SK-MEL-5 (cell line): ENCODE results near the gene IRF7. TPM values are rescaled to one million over a fixed set of nuclear protein-coding genes. Genes with fewer than 3 reads are reported as not detected.

Source experiments
- DNase-seq: peaks from one replicate; pipeline ENCODE4 v3.0.0-alpha.2; 2016; ENCODE audit warnings: low read depth, low spot score
- in situ Hi-C: cut with HindIII; loops from 2 replicates; pipeline ENCODE4 v1.10.0; 2016; ENCODE audit warnings: low sequenced_read_pairs, high pct_unique_total_duplicates, low pct_unique_long_range_greater_than_20kb
- total RNA-seq: library from RNA; depleted of rRNA; stranded (reverse); fragments of >200 nt; shearing (Covaris generic); gene quantifications from 2 replicates; pipeline ENCODE4 v1.2.3, GENCODE V29; 2014

Gene IRF7
- total RNA-seq, 1 experiment from 2014 or later = 3.7 TPM

- in situ Hi-C loops = no loop called here
- no peak for DNase-seq
Measured at GRCh38 chr11:598005-598680, 17.6 kb downstream of the IRF7 start.

GRCh38 chr11:597166-597725 lies 18.5 kb downstream of the IRF7 start:
- in situ Hi-C loops = no loop called here
- DNase-seq = no peak

DNA sequence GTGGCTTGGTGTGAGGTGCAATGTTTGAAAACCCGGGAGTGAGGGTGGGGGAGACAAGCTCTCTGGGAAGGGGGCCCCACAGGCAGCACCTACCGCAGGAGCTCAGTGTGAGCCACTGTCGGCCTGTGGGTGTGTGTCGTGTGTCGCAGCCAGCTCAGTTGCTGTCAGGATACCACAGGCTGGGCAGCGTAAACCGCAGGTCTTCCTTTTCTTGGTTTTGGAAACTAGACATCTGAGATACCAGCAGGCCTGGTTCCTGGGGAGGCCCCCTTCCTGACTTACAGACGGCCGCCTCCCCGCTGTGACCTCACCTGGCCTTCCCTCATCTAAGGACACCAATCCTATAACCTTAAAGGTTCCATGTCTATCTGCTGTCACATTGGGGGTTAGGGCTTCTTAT lies 19.4 kb downstream of the IRF7 start:
- in situ Hi-C loops = no loop called here
- DNase-seq = no peak

GRCh38 chr11:595400-595799 lies 20.4 kb downstream of the IRF7 start:
- DNase-seq = no peak
- in situ Hi-C loops = no loop called here

GRCh38 chr11:593347-593746 lies 22.4 kb downstream of the IRF7 start:
- no peak for DNase-seq
- in situ Hi-C loops = no loop called here

DNA sequence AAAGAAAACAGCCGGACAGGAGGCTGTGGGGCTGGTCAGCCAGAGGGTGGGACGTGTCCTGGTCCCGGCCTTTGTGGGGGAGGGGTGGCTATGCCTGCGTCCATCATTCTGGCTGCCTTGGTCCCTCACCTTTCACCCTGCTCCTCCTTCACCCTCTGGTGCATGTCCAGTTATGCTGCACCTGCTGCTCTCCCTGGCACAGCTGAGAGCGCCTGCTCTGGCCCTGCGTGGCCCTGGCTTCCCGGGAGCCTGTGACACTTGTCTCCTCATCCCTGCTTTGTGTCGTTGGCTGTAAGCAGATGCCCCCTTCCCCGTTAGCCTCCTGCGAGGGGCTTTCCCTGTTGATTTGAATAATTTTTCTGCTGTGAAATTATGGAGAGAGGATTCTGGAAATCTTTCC lies 22.8 kb downstream of the IRF7 start:
- in situ Hi-C loops = no loop called here
- DNase-seq = no peak

DNA sequence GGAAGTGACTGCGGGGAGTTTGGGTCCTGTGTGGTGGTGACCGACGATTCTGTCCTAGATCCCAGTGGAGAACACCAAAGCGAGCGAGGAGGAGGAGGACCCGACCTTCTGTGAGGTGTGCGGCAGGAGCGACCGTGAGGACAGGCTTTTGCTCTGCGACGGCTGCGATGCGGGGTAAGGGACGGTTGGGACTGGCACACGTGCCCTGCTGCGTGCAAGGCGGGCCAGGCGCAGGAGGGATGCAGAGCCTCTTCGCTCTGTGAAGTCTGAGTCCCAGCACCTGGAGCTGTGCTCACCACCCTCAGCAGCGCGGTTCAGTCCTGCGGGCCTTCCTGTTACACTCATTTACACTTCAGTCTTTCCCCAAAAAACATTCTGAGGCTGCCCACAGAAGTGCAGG lies 23.2 kb downstream of the IRF7 start:
- in situ Hi-C loops = no loop called here
- DNase-seq = no peak

DNA sequence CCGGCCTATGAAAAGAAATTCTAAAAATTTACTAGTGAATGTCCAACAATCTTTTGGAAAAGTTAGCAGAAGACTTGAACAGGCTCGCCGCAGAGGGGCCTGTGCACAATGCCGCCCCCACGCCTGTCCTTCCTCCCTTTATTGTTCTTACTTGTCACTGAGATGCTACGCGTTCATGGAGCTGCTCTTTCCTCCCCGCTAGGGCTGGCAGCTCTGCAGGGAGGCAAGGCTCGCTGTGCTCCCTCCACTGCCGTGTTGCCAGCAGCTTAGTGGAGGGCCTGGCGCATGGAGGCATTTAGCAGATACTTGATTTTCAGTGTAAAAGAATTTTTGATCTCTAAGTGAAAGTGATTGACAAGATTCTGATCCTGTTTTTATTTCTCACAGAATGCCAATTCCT lies 24.8 kb downstream of the IRF7 start:
- in situ Hi-C loops = no loop called here
- no peak for DNase-seq

DNA sequence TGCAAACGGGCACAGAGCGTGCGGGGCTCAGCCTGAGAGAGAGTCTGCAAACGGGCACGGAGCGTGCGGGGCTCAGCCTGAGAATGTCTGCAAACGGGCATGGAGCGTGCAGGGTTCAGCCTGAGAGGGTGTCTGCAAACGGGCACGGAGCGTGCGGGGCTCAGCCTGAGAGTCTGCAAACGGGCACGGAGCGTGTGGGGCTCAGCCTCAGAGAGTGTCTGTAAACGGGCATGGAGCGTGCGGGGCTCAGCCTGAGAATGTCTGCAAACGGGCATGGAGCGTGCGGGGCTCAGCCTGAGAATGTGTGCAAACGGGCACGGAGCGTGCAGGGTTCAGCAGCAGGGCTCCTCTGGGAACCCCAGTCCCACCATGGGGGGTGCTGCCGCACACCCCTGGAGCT lies 26.0 kb downstream of the IRF7 start:
- in situ Hi-C loops = no loop called here
- DNase-seq = no peak

- DNase-seq = no peak
Measured at GRCh38 chr11:587978-588380, 27.8 kb downstream of the IRF7 start.

GRCh38 chr11:587546-587945 lies 28.2 kb downstream of the IRF7 start:
- in situ Hi-C loops = no loop called here
- DNase-seq = no peak

More at GRCh38 chr11:587978-588380, 27.8 kb downstream of the IRF7 start:
- in situ Hi-C loops = no loop called here

DNA sequence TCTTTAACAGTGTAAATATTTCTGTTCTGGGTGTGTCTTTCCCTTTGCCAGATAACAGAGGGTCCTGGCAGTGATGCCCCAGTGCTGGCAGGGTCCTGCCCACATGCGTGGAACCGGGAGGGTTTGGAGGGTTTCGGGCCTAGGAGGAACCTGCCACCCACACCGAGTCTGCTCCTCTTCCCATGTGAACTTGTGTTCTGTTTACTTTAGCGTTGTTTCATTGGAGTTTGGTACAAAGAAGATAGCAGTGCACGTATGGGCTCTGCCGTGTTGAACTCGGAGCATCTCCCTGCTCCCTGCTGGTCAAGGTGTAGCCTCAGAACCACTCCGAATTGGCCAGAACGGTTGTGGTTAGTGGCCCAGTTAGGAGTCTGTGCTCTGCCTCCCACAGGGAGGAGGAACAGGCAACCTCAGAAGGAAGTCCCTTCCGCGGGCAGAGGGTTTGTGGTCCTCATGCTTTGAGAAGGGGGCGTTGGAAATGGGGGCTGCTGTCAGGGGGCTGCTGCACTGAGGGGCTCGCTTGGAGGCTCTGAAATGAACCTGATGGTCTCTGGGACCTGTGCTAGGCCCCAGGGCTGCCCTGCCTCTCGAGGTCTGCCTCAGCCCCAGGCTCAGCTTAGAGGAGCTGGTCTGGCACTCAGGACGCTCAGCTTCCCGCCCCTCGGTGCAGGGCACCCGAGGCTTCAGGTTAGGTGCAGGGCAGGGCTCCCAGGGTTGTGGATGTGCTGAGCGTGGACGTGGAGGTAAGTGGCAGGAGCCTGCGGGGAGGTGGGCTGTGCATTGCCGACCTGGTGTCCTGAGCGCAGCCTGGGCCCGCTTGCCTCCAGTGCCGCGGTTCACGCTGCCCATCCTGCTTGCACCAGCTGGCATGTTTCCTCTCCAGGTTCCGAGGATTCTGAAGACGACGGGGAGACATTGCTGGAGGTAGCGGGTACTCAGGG lies 29.1 kb downstream of the IRF7 start:
- in situ Hi-C loops = no loop called here

DNA sequence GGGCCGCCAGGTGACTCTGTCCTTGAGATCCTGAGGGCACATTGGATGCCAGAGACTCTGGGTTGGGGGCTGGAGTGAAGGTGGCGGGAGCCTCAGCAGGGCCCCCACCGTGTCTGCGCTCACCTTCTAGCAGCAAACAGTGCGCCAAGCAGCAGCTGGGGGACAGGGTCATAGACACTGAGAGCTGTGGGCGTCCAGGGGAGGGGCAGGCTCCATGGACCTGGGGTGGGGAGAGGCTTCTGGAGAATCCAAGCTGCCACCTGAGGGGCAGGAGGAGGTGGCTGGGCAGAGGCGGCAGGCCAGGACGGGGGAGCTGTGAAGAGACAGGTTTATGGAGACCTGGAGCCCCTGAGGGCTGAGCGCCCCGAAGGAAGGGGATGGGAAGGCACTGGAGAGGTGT lies 31.5 kb downstream of the IRF7 start:
- in situ Hi-C loops = no loop called here
- no peak for DNase-seq

More for the DNA sequence above, 29.1 kb downstream of the IRF7 start:
- no peak for DNase-seq

GRCh38 chr11:581752-582151 lies 34.0 kb downstream of the IRF7 start:
- DNase-seq = no peak
- in situ Hi-C loops = no loop called here

DNA sequence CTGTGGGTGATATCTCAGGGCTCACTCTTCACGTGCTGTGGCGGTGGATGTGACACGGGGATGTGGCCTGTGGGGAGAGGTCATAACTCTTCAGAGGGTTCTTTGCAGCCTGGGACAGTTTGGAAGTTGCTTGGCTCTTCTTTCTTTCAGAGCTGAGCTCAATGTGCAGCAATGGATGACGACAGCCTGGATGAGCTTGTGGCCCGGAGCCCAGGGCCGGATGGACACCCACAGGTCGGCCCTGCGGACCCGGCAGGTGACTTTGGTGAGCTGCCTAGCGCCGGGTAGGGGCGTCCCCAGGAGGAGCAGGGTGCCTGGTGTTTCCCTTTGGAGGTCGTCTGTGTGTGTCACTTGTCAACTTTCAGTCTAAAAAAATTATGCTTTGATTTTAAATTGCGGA lies 34.4 kb downstream of the IRF7 start:
- in situ Hi-C loops = no loop called here
- no peak for DNase-seq

DNA sequence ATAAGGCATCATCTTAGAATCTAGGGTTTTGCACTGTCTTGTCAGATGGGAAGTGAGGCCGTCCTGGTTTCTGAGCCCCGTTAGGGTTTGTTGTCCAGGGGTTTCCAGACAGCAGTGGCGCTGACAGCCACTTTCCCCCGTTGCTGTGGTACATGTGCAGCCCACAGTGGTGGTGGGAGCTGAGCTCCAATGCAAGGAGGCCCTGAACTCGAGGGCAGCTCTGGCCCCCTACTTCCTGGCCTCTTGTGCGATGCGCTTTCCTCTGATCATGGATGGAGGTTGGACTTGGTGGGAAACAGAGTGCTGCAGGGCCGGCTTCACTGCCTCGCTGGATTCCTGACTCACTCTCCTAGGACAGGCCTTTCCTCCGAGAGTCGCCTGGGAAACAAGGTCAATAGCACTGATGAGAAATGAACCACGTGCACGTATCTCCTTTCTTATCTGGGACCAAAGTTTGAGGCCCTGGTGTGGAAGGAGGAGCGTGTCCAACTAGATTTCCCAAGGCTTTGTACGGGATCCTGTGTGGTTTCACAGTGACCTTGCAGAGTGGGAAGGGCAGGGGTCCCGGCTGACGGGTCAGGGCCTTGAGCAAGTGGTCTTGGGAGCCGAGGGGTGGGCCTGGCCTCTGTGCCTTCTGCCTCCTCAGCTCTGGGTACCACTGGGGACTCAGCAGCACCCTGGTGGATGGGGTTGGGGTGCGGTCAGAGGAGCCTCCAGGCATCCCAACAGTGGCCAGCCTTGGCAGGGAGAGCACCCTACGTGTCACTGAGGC lies 35.7 kb downstream of the IRF7 start:
- in situ Hi-C loops = no loop called here
- no peak for DNase-seq

DNA sequence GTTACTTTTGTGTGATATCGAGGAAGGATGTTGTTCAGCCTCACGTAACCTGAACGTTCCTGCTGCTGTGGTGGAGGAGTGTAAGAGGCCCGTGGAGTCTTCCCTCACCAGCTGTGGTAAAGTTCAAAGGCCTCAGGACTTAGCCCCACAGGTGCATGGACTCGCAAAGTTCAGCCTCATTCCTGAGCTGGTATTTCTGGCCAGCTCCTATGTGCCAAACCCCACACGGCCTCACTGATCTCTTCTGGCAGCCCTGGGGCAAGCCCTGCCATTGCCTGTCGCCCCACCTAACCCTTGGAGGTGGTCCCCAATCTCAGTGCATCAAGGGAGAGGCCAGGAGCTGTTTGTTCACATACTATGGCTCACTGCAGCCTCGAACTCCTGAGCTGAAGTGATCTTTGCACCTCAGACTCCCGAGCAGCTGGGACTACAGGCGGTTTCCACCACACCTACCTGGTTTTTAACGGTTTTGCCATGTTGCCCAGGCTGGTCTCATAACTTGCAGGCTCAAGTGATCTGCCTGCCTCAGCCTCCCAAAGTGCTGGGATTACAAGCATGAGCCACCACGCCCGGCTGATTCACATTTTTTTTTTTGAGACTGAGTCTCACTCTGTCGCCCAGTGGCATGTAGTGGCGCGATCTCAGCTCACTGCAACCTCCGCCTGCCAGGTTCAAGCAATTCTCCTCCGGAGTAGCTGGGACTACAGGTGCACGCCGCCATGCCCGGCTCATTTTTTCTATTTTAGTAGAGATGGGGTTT lies 37.3 kb downstream of the IRF7 start:
- DNase-seq = no peak
- in situ Hi-C loops = no loop called here

- DNase-seq = no peak
- in situ Hi-C loops = no loop called here
Measured at GRCh38 chr11:577611-577894, 38.2 kb downstream of the IRF7 start.
